PC-9 (cell line): ENCODE results near the gene KATNB1.

Experiments
- EZH2 ChIP-seq: fragments of 200-600 bp; sonication (generic); IDR thresholded peaks from 2 replicates; pipeline ENCODE4 v1.8.0; 2017; ENCODE audit warnings: antibody characterized with exemption, low read depth
- TF ChIP-seq, protein P1 (sequence below): fragments of 200-600 bp; sonication (generic); conservative IDR thresholded peaks from 2 replicates; pipeline ENCODE4 v1.6.1; 2017; ENCODE audit warnings: mixed run types, antibody characterized with exemption, mild to moderate bottlenecking, moderate library complexity

DNA sequence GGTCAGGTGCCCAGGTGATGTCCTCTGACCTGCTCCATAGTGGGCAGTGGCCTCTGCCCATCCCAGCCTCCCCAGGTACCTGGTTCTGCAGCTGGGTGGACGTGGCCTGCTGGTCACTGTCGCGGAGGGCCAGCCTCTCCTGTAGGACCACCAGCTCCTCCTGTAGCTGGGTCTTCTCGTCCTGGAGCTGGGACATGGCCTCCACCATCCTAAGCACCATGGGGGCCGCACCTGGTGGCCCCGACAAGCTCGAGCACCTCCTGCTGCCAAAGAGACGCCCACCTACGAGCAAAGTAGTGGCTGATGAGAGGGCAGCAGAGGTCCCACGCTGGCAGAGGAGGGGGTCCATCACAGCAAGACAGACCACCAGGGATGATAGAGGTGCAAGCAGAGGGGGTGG lies 49.8 kb downstream of the KATNB1 start:
- TF ChIP-seq, protein P1, sequence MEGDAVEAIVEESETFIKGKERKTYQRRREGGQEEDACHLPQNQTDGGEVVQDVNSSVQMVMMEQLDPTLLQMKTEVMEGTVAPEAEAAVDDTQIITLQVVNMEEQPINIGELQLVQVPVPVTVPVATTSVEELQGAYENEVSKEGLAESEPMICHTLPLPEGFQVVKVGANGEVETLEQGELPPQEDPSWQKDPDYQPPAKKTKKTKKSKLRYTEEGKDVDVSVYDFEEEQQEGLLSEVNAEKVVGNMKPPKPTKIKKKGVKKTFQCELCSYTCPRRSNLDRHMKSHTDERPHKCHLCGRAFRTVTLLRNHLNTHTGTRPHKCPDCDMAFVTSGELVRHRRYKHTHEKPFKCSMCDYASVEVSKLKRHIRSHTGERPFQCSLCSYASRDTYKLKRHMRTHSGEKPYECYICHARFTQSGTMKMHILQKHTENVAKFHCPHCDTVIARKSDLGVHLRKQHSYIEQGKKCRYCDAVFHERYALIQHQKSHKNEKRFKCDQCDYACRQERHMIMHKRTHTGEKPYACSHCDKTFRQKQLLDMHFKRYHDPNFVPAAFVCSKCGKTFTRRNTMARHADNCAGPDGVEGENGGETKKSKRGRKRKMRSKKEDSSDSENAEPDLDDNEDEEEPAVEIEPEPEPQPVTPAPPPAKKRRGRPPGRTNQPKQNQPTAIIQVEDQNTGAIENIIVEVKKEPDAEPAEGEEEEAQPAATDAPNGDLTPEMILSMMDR = no peak
- TF ChIP-seq EZH2 = no peak
